Liver (tissue), 9 donors: ENCODE results near the gene IL17A. TPM values are rescaled to one million over a fixed set of nuclear protein-coding genes. Genes with fewer than 3 reads are reported as not detected.

Experiments
- DNase-seq: peaks from one replicate; pipeline ENCODE4 v3.0.0-alpha.2; 2017; ENCODE audit warnings: low spot score
- H3K27ac ChIP-seq, 2 donors: one replicate each; pipeline ENCODE4 v1.7.0; 2013; ENCODE audit warnings: inconsistent platforms in 2 of 2, low read length in 2 of 2, control low read depth in 1 of 2, low read depth in 1 of 2, mild to moderate bottlenecking in 1 of 2
- H3K27me3 ChIP-seq, 4 donors: one replicate each; pipeline versions ENCODE4 v1.6.1 to v1.7.0; 2013; ENCODE audit warnings: low read length in 3 of 4, inconsistent platforms in 1 of 4, mild to moderate bottlenecking in 1 of 4, moderate library complexity in 1 of 4; ENCODE audit not compliant: control insufficient read depth in 4 of 4, insufficient read depth in 4 of 4
- H3K36me3 ChIP-seq, 4 donors: one replicate each; pipeline versions ENCODE4 v1.6.1 to v1.7.0; 2013; ENCODE audit warnings: low read length in 3 of 4, mild to moderate bottlenecking in 3 of 4, low read depth in 1 of 4, moderate library complexity in 1 of 4; ENCODE audit not compliant: control insufficient read depth in 4 of 4, insufficient read depth in 3 of 4
- H3K4me1 ChIP-seq, 4 donors: one replicate each; pipeline versions ENCODE4 v1.6.1 to v1.7.0; 2013; ENCODE audit warnings: low read length in 3 of 4, mild to moderate bottlenecking in 3 of 4, moderate library complexity in 1 of 4; ENCODE audit not compliant: control insufficient read depth in 4 of 4, insufficient read depth in 4 of 4
- H3K4me3 ChIP-seq, 3 donors: one replicate each; pipeline versions ENCODE4 v1.6.1 to v1.7.0; 2013; ENCODE audit warnings: low read length in 3 of 3, control low read depth in 1 of 3, low read depth in 1 of 3, mild to moderate bottlenecking in 1 of 3
- H3K9ac ChIP-seq, 2 donors: one replicate each; pipeline ENCODE4 v1.7.0; 2013; ENCODE audit warnings: low read length in 2 of 2, mild to moderate bottlenecking in 2 of 2, moderate library complexity in 2 of 2, control low read depth in 1 of 2, low read depth in 1 of 2
- H3K9me3 ChIP-seq, 4 donors: one replicate each; pipeline versions ENCODE4 v1.6.1 to v1.7.0; 2013; ENCODE audit warnings: low read length in 3 of 4; ENCODE audit not compliant: control insufficient read depth in 4 of 4
- EGR1 ChIP-seq, 2 donors: IDR thresholded peaks; 2 replicates each; pipeline ENCODE4 v1.6.1; 2016 to 2018; ENCODE audit warnings: antibody characterized with exemption in 2 of 2, low read depth in 2 of 2
- FOXA1 ChIP-seq: IDR thresholded peaks from 2 replicates; pipeline ENCODE4 v1.6.1; 2016; ENCODE audit warnings: antibody characterized with exemption
- HNF4A ChIP-seq, 2 donors: conservative IDR thresholded peaks; 2 replicates each; pipeline ENCODE4 v1.6.1; 2016; ENCODE audit warnings: antibody characterized with exemption in 2 of 2, mild to moderate bottlenecking in 2 of 2
- NR2F2 ChIP-seq: IDR thresholded peaks from 2 replicates; pipeline ENCODE4 v1.6.1; 2016; ENCODE audit warnings: antibody characterized with exemption
- RAD21 ChIP-seq, 2 donors: IDR thresholded peaks; 2 replicates each; pipeline ENCODE4 v1.6.1; 2016; ENCODE audit warnings: antibody characterized with exemption in 2 of 2, mild to moderate bottlenecking in 2 of 2
- TAF1 ChIP-seq: conservative IDR thresholded peaks from 2 replicates; pipeline ENCODE4 v1.6.1; 2016; ENCODE audit warnings: antibody characterized with exemption, mild to moderate bottlenecking
- YY1 ChIP-seq: IDR thresholded peaks from 2 replicates; pipeline ENCODE4 v1.6.1; 2016; ENCODE audit warnings: antibody characterized with exemption, mild to moderate bottlenecking
- WGBS: extraction: QIAGEN DNeasy Blood & Tissue Kit; methylation state at CpG from one replicate; pipeline ENCODE4 v1.1.7; 2013; 5-methylcytosine and 5-hydroxymethylcytosine counted together
- polyA plus RNA-seq, 2 donors: library from polyadenylated mRNA; stranded (reverse) in 1 of 2; unstranded in 1 of 2; fragments of 200-250 nt in 1 of 2; fragments of >200 nt in 1 of 2; fragmentation: Nextera tagmentation in 1 of 2; extraction: Ambion mirVana in 1 of 2; gene quantifications; one replicate each; pipeline versions ENCODE4 v1.2.1 to v1.2.3, GENCODE V29; 2013 to 2015
- total RNA-seq, 2 donors: library from RNA; depleted of rRNA; stranded (reverse); fragments of >200 nt; gene quantifications; one replicate each; pipeline ENCODE4 v1.2.3, GENCODE V29; 2014
- TF ChIP-seq, protein P1 (sequence below): IDR thresholded peaks from 2 replicates; pipeline ENCODE4 v1.6.1; 2016; ENCODE audit warnings: antibody characterized with exemption
- TF ChIP-seq, protein P2 (sequence below): IDR thresholded peaks from 2 replicates; pipeline ENCODE4 v1.6.1; 2016; ENCODE audit warnings: antibody characterized with exemption
- TF ChIP-seq, protein P3 (sequence below): fragments of 150-350 bp; IDR thresholded peaks from 2 replicates; pipeline ENCODE4 v1.5.1; 2017; ENCODE audit warnings: improper control_type of control experiment, low read depth, low read length; ENCODE audit not compliant: missing input control
- TF ChIP-seq, protein P4 (sequence below): IDR thresholded peaks from 2 replicates; pipeline ENCODE4 v1.6.1; 2016; ENCODE audit warnings: antibody characterized with exemption, mild to moderate bottlenecking
- donor health status: healthy.
- donor health status: healthy.
- donor health status: healthy.
- donor health status: healthy.
- donor health status: healthy.

IL17A gene
- total and polyA plus RNA-seq, 4 donors: not detected

DNA sequence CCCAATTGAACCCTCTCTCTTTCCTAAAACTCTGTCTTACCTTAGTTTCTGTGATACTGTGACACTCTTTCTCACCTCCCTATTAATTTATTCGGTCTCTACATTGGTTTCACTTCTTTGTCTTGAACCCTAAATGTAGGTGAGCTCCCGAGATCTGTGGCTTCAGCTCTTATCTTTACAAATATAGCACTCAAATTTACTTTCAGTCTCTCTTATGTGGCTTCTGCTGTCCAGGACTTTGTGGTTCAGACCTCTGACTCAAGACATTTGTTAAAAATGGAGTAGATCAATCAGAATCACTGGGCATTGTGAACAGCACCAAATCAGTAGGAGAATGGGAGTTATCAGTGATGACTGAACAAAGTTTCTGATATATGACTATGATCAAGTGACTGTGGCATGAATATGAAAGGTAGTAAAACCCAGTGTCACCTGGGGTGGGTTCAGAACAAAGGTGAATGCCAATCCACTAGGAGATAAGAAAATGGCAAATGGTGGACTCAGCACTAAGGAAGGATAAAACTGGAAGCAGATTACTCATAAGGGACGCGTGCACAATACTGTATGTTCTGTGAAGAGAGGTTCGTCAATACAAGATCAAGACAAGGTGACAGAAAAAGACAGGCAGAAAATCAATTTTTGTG lies 30.9 kb downstream of the IL17A start (continued):
- TF ChIP-seq NR2F2: no peak
- TF ChIP-seq, protein P1, sequence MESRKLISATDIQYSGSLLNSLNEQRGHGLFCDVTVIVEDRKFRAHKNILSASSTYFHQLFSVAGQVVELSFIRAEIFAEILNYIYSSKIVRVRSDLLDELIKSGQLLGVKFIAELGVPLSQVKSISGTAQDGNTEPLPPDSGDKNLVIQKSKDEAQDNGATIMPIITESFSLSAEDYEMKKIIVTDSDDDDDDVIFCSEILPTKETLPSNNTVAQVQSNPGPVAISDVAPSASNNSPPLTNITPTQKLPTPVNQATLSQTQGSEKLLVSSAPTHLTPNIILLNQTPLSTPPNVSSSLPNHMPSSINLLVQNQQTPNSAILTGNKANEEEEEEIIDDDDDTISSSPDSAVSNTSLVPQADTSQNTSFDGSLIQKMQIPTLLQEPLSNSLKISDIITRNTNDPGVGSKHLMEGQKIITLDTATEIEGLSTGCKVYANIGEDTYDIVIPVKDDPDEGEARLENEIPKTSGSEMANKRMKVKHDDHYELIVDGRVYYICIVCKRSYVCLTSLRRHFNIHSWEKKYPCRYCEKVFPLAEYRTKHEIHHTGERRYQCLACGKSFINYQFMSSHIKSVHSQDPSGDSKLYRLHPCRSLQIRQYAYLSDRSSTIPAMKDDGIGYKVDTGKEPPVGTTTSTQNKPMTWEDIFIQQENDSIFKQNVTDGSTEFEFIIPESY: no peak

DNA sequence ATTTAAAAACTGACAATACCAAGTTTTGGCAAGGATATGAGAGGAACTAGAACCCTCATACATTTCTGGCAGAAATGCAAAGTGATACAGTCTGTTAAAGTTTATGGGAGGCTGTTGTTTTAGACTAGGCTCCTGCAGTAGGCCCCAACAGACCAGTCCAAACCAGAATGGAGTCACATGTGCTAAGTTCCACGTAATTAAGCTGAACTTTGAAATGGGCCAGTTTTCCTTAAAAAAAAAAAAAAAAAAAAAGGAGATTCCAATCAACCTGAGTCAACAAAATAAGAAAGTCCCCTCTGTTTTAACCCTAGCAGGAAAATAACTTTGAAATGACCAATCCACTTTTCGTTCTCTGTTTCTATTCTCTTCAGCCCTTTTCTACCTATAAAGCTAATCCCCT lies 31.6 kb downstream of the IL17A start:
- WGBS: 80% methylated on average over 2 of the region's 2 CpGs
- TF ChIP-seq RAD21 (IDR thresholded peaks at IDR 0.05): no peak
- Histone ChIP-seq H3K27ac (no peak overlapping the region), H3K4me3 (no peak overlapping the region), H3K36me3 (no peaks in the 10 kb centered on the region), H3K9ac (no peak overlapping the region), H3K27me3 (no peaks in the 10 kb centered on the region), H3K4me1 (no peaks in the 10 kb centered on the region), H3K9me3 (no peaks in the 10 kb centered on the region)
- DNase-seq: no peak

DNA sequence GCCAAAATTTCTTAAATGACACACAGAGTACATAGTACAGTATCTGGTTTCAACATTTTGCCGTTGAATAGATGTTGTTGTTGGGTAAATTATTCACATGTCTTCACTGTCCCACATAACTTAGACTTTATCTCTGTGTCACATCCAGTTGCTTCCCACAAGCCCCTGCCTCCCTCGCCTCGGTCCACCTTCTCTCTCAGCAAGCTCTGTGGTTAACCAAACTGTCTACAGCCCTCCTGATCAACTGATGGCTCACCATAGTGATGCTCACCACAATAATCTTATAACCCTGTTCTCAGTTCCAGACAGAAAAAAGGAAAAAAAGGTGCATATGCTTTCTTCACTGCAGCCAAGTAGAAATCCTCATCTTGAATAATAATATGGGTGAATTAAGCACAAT lies 35.1 kb downstream of the IL17A start:
- TF ChIP-seq NR2F2 (no peak), RAD21 (IDR thresholded peaks at IDR 0.05) (no peak), FOXA1 (no peak), YY1 (no peak), HNF4A (conservative IDR thresholded peaks at IDR 0.05) (no peak), EGR1 (IDR thresholded peaks at IDR 0.05; ENCODE audit: low read depth in 2 of 2) (no peak), TAF1 (no peak)
- TF ChIP-seq, protein P2, sequence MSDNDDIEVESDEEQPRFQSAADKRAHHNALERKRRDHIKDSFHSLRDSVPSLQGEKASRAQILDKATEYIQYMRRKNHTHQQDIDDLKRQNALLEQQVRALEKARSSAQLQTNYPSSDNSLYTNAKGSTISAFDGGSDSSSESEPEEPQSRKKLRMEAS: no peak
- TF ChIP-seq, protein P3, sequence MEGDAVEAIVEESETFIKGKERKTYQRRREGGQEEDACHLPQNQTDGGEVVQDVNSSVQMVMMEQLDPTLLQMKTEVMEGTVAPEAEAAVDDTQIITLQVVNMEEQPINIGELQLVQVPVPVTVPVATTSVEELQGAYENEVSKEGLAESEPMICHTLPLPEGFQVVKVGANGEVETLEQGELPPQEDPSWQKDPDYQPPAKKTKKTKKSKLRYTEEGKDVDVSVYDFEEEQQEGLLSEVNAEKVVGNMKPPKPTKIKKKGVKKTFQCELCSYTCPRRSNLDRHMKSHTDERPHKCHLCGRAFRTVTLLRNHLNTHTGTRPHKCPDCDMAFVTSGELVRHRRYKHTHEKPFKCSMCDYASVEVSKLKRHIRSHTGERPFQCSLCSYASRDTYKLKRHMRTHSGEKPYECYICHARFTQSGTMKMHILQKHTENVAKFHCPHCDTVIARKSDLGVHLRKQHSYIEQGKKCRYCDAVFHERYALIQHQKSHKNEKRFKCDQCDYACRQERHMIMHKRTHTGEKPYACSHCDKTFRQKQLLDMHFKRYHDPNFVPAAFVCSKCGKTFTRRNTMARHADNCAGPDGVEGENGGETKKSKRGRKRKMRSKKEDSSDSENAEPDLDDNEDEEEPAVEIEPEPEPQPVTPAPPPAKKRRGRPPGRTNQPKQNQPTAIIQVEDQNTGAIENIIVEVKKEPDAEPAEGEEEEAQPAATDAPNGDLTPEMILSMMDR: no peak
- TF ChIP-seq, protein P4, sequence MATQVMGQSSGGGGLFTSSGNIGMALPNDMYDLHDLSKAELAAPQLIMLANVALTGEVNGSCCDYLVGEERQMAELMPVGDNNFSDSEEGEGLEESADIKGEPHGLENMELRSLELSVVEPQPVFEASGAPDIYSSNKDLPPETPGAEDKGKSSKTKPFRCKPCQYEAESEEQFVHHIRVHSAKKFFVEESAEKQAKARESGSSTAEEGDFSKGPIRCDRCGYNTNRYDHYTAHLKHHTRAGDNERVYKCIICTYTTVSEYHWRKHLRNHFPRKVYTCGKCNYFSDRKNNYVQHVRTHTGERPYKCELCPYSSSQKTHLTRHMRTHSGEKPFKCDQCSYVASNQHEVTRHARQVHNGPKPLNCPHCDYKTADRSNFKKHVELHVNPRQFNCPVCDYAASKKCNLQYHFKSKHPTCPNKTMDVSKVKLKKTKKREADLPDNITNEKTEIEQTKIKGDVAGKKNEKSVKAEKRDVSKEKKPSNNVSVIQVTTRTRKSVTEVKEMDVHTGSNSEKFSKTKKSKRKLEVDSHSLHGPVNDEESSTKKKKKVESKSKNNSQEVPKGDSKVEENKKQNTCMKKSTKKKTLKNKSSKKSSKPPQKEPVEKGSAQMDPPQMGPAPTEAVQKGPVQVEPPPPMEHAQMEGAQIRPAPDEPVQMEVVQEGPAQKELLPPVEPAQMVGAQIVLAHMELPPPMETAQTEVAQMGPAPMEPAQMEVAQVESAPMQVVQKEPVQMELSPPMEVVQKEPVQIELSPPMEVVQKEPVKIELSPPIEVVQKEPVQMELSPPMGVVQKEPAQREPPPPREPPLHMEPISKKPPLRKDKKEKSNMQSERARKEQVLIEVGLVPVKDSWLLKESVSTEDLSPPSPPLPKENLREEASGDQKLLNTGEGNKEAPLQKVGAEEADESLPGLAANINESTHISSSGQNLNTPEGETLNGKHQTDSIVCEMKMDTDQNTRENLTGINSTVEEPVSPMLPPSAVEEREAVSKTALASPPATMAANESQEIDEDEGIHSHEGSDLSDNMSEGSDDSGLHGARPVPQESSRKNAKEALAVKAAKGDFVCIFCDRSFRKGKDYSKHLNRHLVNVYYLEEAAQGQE: no peak

More for the DNA sequence above, 35.1 kb downstream of the IL17A start:
- H3K27ac ChIP-seq: no peak overlapping the region
- H3K4me1 ChIP-seq: no peaks in the 10 kb centered on the region
- H3K9me3 ChIP-seq: no peaks in the 10 kb centered on the region
- H3K27me3 ChIP-seq: peaks cover 0 to 8% (median 0%) of the 10 kb centered on the region in 4 donors
- no peak for DNase-seq
- WGBS: 47% methylated on average over 3 of the region's 3 CpGs
- H3K4me3 ChIP-seq: no peak overlapping the region
- H3K36me3 ChIP-seq: no peaks in the 10 kb centered on the region
- H3K9ac ChIP-seq: no peak overlapping the region
